Heart left ventricle (tissue), 16 donors: ENCODE results near the gene CRYBG1. TPM values are rescaled to one million over a fixed set of nuclear protein-coding genes. Genes with fewer than 3 reads are reported as not detected.

ENCODE experiments used
- ATAC-seq, 4 donors: fragments of 200-7000 bp; cut with Tn5 transposase; one replicate each; pipeline ENCODE4 v1.9.1; 2020 to 2022; ENCODE audit warnings: moderate library complexity in 4 of 4, mild to moderate bottlenecking in 3 of 4, moderate number of reproducible peaks in 1 of 4
- DNase-seq, 5 donors: peaks; one replicate each; pipeline ENCODE4 v3.0.0-alpha.2; 2020
- H3K27ac ChIP-seq, 12 donors: fragments of 200-600 bp; sonication (generic) in 4 of 12; one replicate each; pipeline versions ENCODE4 v1.5.0 to v1.8.0; 2016 to 2022; ENCODE audit warnings: mild to moderate bottlenecking in 2 of 12
- H3K27me3 ChIP-seq, 9 donors: fragments of 200-600 bp; sonication (generic) in 2 of 9; one replicate each; pipeline versions ENCODE4 v1.5.1 to v1.8.0; 2016 to 2022; ENCODE audit warnings: mild to moderate bottlenecking in 3 of 9
- H3K36me3 ChIP-seq, 9 donors: fragments of 200-600 bp; sonication (generic) in 2 of 9; one replicate each; pipeline versions ENCODE4 v1.5.0 to v1.8.0; 2018 to 2022; ENCODE audit warnings: mild to moderate bottlenecking in 2 of 9
- H3K4me1 ChIP-seq, 12 donors: fragments of 200-600 bp; sonication (generic) in 4 of 12; one replicate each; pipeline versions ENCODE4 v1.5.0 to v1.8.0; 2016 to 2022; ENCODE audit warnings: mild to moderate bottlenecking in 3 of 12
- H3K4me3 ChIP-seq, 12 donors: fragments of 200-600 bp; sonication (generic) in 4 of 12; one replicate each; pipeline versions ENCODE4 v1.5.0 to v1.8.0; 2017 to 2022; ENCODE audit warnings: mild to moderate bottlenecking in 9 of 12, moderate library complexity in 4 of 12
- H3K9me3 ChIP-seq, 12 donors: fragments of 200-600 bp; sonication (generic) in 4 of 12; one replicate each; pipeline versions ENCODE4 v1.5.0 to v1.8.0; 2016 to 2022; ENCODE audit warnings: mild to moderate bottlenecking in 1 of 12
- CTCF ChIP-seq, 12 donors: fragments of 200-600 bp; sonication (generic) in 4 of 12; IDR thresholded peaks; one replicate each; pipeline versions ENCODE4 v1.5.0 to v1.8.0; 2018 to 2022; ENCODE audit warnings: antibody characterized with exemption in 12 of 12, mild to moderate bottlenecking in 5 of 12
- POLR2A ChIP-seq, 2 donors: fragments of 450-650 bp; IDR thresholded peaks; one replicate each; pipeline ENCODE4 v1.6.1; 2017; ENCODE audit warnings: antibody characterized with exemption in 2 of 2, mild to moderate bottlenecking in 2 of 2, moderate library complexity in 2 of 2
- WGBS, 4 donors: extraction: QIAGEN DNeasy Blood & Tissue Kit in 2 of 4; methylation state at CpG; one replicate each; pipeline versions ENCODE4 v1.1.5 to v1.1.7; 2013 to 2018; 5-methylcytosine and 5-hydroxymethylcytosine counted together
- intact Hi-C, 10 donors: fragments of 100-400 bp; cut with DNase I; formaldehyde crosslinking; loops; one replicate each; pipeline versions ENCODE4 v1.11.1 to v1.14.2; 2022
- polyA plus RNA-seq, 2 donors: library from polyadenylated mRNA; stranded (reverse); fragments of 200-250 nt; gene quantifications; one replicate each; pipeline ENCODE4 v1.2.3, GENCODE V29; 2013
- total RNA-seq, 9 donors: library from RNA; depleted of rRNA in 2 of 9; stranded (reverse); fragments of >200 nt in 2 of 9; fragmentation: NEBNext Ultra II Directional in 3 of 9; extraction: Animal tissue kit (Norgen Biotek cat#: 25700) in 3 of 9; gene quantifications; one replicate each; pipeline versions ENCODE4 v1.1.0 to v1.2.4, GENCODE V29; 2016 to 2023
- donor health status: ischemic (EF 13 %, LVEDD 7.1; RV severe dilation, severe dysfunction).
- donor health status: healthy with polysubstance abuse.
- donor health status: DM: no; HTN: yes; CAD: no.
- donor health status: DM: no; HTN: no; CAD: no.
- donor health status: ischemic (EF 25% LVEDD 6.9; RV normal size, moderate dysfunction).
- donor health status: ischemic (EF 25% LVEDD 5.7; RV mildly dilated, moderate dysfunction).
- donor health status: healthy.
- donor health status: DM: yes; HTN: yes; CAD: no.
- donor health status: ischemic (EF 35%, LVEDD 5.7; RV mildly dilated, moderate dysfunction).
- donor health status: nonischemic (EF 11% LVEDD 7.7; RV severe dilation, severe dysfunction).
- donor health status: DM: yes; HTN: yes; CAD: no.
- donor health status: PGD.
- donor health status: ischemic (EF 29% LVEDD 5.4; RV normal size, mild dysfunction).
- donor health status: nonischemic (EF 23%, LVEDD 6.1; RV moderate dilation, normal function).

The CRYBG1 gene
- total and polyA plus RNA-seq, 11 donors: 0.42 to 17.7 (median 1.5) TPM

DNA sequence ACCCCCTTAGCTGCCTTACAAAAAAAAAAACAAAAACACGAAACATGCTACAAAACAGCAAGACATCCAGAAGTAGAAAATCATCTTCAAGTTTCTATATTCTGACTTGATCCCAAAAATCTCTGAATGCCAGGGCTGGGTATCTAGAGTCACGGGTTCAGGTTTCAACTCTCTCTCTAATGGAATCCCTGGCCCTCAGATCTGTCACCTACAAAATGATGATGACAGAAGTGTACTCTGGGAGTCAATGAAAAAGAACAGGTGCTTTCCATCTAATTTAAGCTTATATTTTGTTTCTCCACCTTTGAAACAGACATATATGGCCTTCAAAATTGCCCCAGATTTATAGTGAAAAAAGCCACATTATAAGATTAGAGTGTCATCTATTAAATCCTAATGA lies 250.5 kb downstream of the CRYBG1 start:
- H3K27me3 ChIP-seq: no peaks in the 10 kb centered on the region
- H3K36me3 ChIP-seq: peaks cover 0 to 45% (median 4%) of the 10 kb centered on the region in 9 donors
- no peak overlapping the region for H3K27ac ChIP-seq
- no peaks in the 10 kb centered on the region for H3K9me3 ChIP-seq
- no peak for DNase-seq
- no peaks in the 10 kb centered on the region for H3K4me1 ChIP-seq
- ATAC-seq: no peak
- 63 to 84% (median 81%) methylated on average over 2 of the region's 2 CpGs for WGBS, 4 donors
- intact Hi-C loops: loop anchor here in 1 of 10 donors (10.0 kb wide), 1 partner anchor 364 kb away; the partner anchor contains the start of gene CD24
- TF ChIP-seq POLR2A (IDR thresholded peaks at IDR 0.05) (no peak), CTCF (IDR thresholded peaks at IDR 0.05) (no peak)
- H3K4me3 ChIP-seq: no peak overlapping the region

GRCh38 chr6:106612671-106613416 lies 252.3 kb downstream of the CRYBG1 start:
- intact Hi-C loops: loop anchor here in 1 of 10 donors (10.0 kb wide), 1 partner anchor 362 kb away; the partner anchor contains the start of gene CD24
- TF ChIP-seq CTCF (IDR thresholded peaks at IDR 0.05): no peak
- no peak for TF ChIP-seq POLR2A (IDR thresholded peaks at IDR 0.05)
- ATAC-seq (no peak), DNase-seq (no peak)
- Histone ChIP-seq H3K27ac (no peak overlapping the region), H3K4me3 (no peak overlapping the region), H3K27me3 (no peaks in the 10 kb centered on the region), H3K4me1 (no peaks in the 10 kb centered on the region), H3K9me3 (no peaks in the 10 kb centered on the region), H3K36me3 (peaks cover 0 to 61% (median 7%) of the 10 kb centered on the region in 9 donors)
- WGBS, 4 donors: 96 to 97% (median 97%) methylated on average over 9 of the region's 9 CpGs

- 90 to 95% (median 92%) methylated on average over 1 of the region's 1 CpG for WGBS, 4 donors
- no peak for DNase-seq
- intact Hi-C loops: loop anchor here in 1 of 10 donors (10.0 kb wide), 1 partner anchor 361 kb away; the partner anchor contains the start of gene CD24
- H3K27ac ChIP-seq: no peak overlapping the region
- no peaks in the 10 kb centered on the region for H3K4me1 ChIP-seq
- no peak overlapping the region for H3K4me3 ChIP-seq
- no peaks in the 10 kb centered on the region for H3K9me3 ChIP-seq
- no peaks in the 10 kb centered on the region for H3K27me3 ChIP-seq
- ATAC-seq: no peak
- TF ChIP-seq POLR2A (IDR thresholded peaks at IDR 0.05): no peak
- no peak for TF ChIP-seq CTCF (IDR thresholded peaks at IDR 0.05)
- peaks cover 0 to 69% (median 11%) of the 10 kb centered on the region in 9 donors for H3K36me3 ChIP-seq
Observed at GRCh38 chr6:106613590-106613989, 253.1 kb downstream of the CRYBG1 start.

- H3K36me3 ChIP-seq: peaks cover 0 to 70% (median 17%) of the 10 kb centered on the region in 9 donors
- no peak overlapping the region for H3K4me3 ChIP-seq
- no peak overlapping the region for H3K27ac ChIP-seq
- WGBS, 4 donors: 70 to 82% (median 75%) methylated on average over 1 of the region's 1 CpG
- no peak for DNase-seq
- intact Hi-C loops: loop anchor here in 1 of 10 donors (10.0 kb wide), 1 partner anchor 361 kb away; the partner anchor contains the start of gene CD24
- no peak for ATAC-seq
- H3K4me1 ChIP-seq: no peaks in the 10 kb centered on the region
- TF ChIP-seq POLR2A (IDR thresholded peaks at IDR 0.05) (no peak), CTCF (IDR thresholded peaks at IDR 0.05) (no peak)
- no peaks in the 10 kb centered on the region for H3K9me3 ChIP-seq
- H3K27me3 ChIP-seq: no peaks in the 10 kb centered on the region
Observed at GRCh38 chr6:106614166-106614565, 253.6 kb downstream of the CRYBG1 start.
